Activated effector memory CD4-positive, alpha-beta T cell treated with Interleukin-2 at 50 U/mL for 16 hours (primary cell): ENCODE data around the gene C5AR1.
"Not testable (repeated sequence)": the region's sequence is repeated elsewhere in the genome, so short reads cannot be mapped to it uniquely, and the experiment has no call there.

Experiments
- DNase-seq: peaks from one replicate; pipeline ENCODE4 v3.0.0-alpha.2; 2020

The C5AR1 gene

DNA sequence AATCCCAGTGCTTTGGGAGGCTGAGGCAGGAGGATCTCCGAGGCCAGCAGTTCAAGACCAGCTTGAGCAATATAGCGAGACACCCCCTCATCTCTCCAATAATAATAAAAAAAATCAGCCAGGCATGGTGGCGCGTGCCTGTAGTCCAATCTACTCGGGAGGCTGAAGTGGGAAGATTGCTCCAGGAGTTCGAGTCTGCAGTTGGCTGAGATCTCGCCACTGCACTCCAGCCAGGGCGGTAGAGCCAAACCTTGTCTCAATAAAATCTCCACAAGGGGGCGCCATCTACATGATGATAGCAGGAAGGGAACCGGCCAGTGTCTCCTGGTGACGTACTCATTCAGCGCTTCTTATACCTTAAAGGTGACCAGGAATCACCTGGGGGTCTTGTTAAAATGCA is 13.6 kb upstream of the C5AR1 start:
- peak; percentile 43 for DNase-seq

DNA sequence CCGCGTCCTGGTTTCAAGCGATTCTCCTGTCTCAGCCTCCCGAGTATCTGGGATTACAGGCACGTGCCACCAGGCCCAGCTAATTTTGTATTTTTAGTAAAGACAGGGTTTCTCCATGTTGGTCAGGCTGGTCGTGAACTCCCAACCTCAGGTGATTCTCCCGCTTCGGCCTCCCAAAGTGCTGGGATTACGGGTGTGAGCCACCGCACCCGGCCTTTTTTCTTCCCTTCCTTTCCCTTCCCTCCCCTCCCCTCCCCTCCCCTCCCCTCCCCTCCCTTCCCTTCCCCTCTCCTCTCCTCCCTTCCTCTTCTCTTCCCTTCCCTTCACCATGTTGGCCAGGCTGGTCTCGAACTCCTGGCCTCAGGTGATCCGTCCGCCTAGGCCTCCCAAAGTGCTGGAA is 8.8 kb upstream of the C5AR1 start:
- not testable (repeated sequence) for DNase-seq

DNA sequence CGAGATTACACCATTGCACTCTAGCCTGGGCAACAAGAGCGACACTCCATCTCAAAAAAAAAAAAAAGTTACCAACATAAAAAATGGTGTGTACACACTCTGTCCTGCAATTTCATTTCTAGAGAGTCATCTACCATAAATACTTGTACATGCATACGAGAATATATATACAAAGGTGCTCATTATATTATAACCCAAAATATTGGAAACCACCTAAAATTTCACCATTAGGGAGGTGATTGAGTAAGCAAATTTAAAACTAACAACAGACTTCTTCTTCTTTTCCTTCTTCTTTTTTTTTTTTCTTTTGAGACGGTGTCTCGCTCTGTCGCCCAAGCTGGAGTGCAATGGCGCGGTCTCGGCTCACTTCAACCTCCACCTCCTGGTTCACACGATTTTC is 7.4 kb upstream of the C5AR1 start:
- no peak for DNase-seq

- DNase-seq: no peak
Measured at GRCh38 chr19:47303966-47304365, 5.7 kb upstream of the C5AR1 start.

DNA sequence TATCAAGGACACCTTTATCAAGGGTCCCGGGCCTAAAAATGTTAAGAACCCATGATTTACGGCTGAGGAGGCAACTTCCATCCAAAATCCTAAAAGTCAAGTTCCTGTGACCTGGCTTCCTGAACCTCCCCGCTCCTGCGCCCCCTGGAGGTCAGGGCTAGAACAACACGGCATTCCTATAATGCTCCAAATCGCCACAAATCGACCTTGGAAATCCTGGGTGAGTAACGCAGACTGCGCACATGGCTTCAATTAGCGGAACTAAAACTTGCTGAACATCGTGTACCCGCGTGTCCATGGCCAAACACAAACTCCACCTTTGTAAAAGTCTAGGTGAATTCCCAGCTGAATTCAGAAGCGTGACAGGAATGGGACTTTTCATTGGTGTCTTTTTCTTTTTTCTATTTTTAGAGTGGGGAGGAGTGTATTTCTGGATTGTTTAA is 4.3 kb upstream of the C5AR1 start:
- peak; percentile 39 for DNase-seq

GRCh38 chr19:47306303-47306702 is 3.4 kb upstream of the C5AR1 start:
- no peak for DNase-seq

GRCh38 chr19:47309038-47309437 is 623 bp upstream of the C5AR1 start:
- no peak for DNase-seq

DNA sequence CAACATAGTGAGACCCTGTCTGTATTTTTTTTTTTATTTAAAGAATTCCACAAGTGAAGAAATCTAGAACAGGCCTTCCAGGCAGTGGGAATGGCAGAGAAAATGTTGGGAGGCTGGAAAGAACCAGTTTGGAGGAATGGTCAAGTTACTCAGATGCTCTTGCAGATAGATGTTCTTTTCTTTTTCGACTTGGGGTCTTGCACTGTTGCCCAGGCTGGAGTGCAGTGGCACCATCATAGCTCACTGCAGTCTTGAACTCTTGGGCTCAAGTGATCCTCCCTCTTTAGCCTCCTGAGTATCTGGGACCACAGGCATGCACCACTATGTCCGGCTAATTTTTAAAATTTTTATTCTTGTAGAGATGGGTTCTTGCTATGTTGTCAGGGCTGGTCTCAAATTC is 662 bp downstream of the C5AR1 start:
- no peak for DNase-seq

DNA sequence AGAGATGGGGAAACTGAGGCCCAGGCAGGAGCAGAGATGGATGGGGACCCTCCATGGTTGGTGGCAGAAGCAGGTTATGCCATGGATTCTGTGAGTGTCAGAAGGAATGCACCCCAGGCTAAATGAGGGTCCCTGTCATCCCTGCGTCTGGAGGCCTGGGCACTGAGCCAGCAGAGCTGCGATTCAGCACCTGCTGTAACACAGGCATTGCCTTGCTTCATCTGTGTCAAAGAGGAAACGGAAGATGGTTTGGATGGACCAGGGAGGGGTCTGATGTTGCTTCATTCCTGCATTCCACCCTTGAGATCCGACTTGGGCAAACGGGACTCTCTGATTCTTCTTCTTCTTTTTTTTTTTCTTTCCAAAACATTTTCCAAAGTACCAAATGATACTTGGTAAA is 1.2 kb downstream of the C5AR1 start:
- DNase-seq: no peak

DNA sequence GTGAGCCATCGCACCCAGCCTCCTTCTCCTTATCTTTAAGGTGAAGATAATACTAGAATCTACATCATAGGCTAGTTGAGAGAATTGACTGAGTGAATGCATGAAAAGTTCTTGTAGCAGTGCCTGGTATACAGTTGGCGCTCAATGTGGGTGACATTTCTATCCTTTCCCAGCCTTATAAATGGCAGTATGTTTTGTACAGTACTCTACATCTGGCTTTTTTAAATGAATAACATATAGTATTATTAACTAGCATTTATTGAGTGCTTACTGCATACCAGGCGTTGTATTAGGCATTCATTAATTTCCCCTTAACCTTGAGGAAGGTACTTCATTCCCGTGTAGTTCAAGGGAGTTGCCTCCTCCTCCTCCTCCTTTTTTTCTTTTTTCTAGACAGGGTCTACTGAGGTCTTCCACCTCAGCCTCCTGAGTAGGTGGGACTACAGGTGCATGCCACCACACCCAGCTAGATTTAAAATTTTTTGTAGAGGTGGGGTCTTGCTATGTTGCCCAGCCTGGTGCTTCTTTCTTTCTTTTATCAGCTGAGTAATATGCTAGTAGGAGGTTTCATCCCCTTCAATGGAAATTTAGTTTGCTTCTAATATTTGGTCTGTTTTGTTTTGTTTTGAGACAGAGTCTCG is 2.8 kb downstream of the C5AR1 start:
- DNase-seq: no peak

DNA sequence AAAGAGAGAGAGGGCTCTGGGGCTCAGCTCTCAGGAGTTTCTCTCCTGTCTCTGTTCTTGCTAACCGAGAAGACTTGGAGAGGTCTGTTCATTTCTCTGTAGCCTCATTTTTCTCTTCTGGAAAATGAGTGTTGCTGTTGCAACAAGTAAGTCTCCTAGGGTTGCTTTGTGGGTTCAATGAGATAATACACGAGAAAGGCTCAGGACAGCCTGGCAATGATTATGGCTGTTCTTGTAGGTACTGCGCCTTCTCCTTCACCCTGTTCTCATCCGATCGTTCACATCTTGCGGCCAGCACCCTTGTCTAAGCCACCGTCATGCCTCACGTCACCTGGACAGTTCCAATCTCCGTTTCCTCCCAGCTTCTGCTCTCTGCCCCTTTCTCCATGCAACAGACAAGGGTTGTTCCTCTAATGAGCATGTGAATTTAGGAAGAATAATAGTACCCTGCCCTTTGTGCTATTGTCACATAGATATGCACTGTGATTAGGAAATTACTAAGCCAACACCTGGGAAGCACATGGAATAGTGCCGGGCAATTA is 4.2 kb downstream of the C5AR1 start:
- no peak for DNase-seq

GRCh38 chr19:47315125-47315821 is 5.6 kb downstream of the C5AR1 start:
- DNase-seq: no peak

DNA sequence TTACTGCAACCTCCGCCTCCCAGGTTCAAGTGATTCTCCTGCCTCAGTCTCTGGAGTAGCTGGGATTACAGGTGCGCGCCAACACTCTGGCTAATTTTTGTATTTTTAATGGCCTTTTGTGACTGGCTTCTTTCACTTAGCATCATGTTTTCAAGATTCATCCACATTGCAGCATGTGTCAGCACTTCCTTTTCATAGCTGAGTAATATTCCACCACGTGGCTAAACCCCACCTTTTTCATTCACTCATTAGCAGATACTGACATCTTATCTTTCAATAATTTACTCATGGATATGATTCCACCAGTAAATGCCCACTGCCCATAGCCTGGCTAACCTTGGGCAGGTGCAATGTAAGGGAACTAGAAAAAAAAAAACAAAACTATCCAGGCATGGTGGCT is 6.9 kb downstream of the C5AR1 start:
- DNase-seq: no peak

GRCh38 chr19:47319923-47320871 is 10.5 kb downstream of the C5AR1 start:
- DNase-seq: no peak

- no peak for DNase-seq
Measured at GRCh38 chr19:47321630-47322029, 12.0 kb downstream of the C5AR1 start.

- DNase-seq: no peak
Measured at GRCh38 chr19:47322058-47322457, 12.4 kb downstream of the C5AR1 start.

GRCh38 chr19:47323409-47323808 is 13.7 kb downstream of the C5AR1 start:
- no peak for DNase-seq

DNA sequence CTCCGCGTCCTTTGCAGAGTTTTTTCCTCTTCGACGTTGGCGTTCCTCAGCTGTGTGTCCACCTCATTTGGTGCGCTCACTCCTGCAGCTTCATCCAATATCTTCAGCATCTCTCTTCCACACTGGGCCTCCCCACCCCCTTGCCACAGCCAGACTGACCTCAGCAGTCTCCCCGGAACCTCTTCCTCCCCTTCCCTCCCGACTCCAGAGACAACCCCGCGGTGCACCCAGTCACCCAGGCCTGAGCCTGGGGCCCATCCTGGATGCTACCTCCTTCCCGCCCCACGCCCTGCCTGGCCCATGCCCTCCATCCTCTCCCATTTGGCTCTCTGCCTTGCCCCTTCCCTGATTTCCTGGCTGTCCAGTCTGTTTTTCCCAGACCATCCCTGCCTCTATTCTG is 14.2 kb downstream of the C5AR1 start:
- no peak for DNase-seq

GRCh38 chr19:47324502-47324901 is 14.8 kb downstream of the C5AR1 start:
- DNase-seq: no peak

GRCh38 chr19:47330466-47330869 is 20.8 kb downstream of the C5AR1 start:
- DNase-seq: no peak

DNA sequence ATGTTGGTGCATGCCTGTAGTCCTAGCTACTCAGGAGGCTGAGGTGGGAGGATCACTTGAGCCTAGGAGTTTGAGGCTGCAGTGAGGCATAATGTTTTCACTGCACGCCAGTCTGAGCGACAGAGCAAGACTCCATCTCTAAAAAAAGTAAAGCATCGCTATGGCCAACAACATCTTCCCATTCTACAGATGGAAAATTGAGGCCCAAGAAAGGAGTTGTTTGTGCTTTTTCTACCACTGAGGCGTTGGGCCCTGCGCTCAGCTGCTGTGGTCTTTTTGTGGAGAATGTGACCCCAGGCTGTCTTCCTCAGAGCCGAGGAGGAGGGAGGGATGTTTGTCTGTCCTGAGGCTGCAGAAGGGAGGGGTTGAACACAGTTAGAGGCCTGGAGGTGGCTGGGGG is 21.8 kb downstream of the C5AR1 start:
- no peak for DNase-seq

- no peak for DNase-seq
Measured at GRCh38 chr19:47331931-47332547, 22.4 kb downstream of the C5AR1 start, which contains the start of gene C5AR2. Gene C5AR2 (plus strand): TSS chr19:47332175. CDS start chr19:47340800, 8,625 bp downstream.
